Memory B cell (primary cell): Measurements from ENCODE around the gene NDE1.

ENCODE experiments used
- ATAC-seq: fragments of 150-1000 bp; cut with Tn5 transposase; 2 replicates; pipeline ENCODE4 v1.10.0; 2021; ENCODE audit warnings: low read depth, mild to moderate bottlenecking, moderate library complexity
- DNase-seq, 2 donors: peaks; one replicate each; pipeline ENCODE4 v3.0.0; 2022; ENCODE audit warnings: low spot score in 2 of 2
- H3K27ac Mint-ChIP-seq: one replicate; pipeline ENCODE4 v1.8.0; 2022; ENCODE audit warnings: mild to moderate bottlenecking, moderate library complexity, mixed read lengths
- H3K27me3 Mint-ChIP-seq: one replicate; pipeline ENCODE4 v1.8.0; 2022; ENCODE audit warnings: mixed read lengths
- H3K36me3 Mint-ChIP-seq: one replicate; pipeline ENCODE4 v1.8.0; 2022; ENCODE audit warnings: mild to moderate bottlenecking, mixed read lengths
- H3K4me1 Mint-ChIP-seq: one replicate; pipeline ENCODE4 v1.8.0; 2022; ENCODE audit warnings: mixed read lengths
- H3K4me3 Mint-ChIP-seq: one replicate; pipeline ENCODE4 v1.8.0; 2022; ENCODE audit warnings: mild to moderate bottlenecking, moderate library complexity, mixed read lengths
- H3K9me3 Mint-ChIP-seq: one replicate; pipeline ENCODE4 v1.8.0; 2022; ENCODE audit warnings: mixed read lengths

NDE1 gene

GRCh38 chr16:15772579-15773293, 122.7 kb downstream of the NDE1 start:
- H3K4me1 Mint-ChIP-seq: no peaks in the 10 kb centered on the region
- ATAC-seq: no peak
- peaks cover 2% of the 10 kb centered on the region for H3K27me3 Mint-ChIP-seq

GRCh38 chr16:15773968-15774367, 123.9 kb downstream of the NDE1 start:
- no peaks in the 10 kb centered on the region for H3K36me3 Mint-ChIP-seq
- ATAC-seq: no peak
- H3K4me3 Mint-ChIP-seq: no peak overlapping the region
- H3K9me3 Mint-ChIP-seq: no peaks in the 10 kb centered on the region
- peaks cover 2% of the 10 kb centered on the region for H3K27me3 Mint-ChIP-seq
- DNase-seq: no peak
- H3K4me1 Mint-ChIP-seq: no peaks in the 10 kb centered on the region
- H3K27ac Mint-ChIP-seq: no peak overlapping the region

More at GRCh38 chr16:15772579-15773293, 122.7 kb downstream of the NDE1 start:
- no peak for DNase-seq
- H3K36me3 Mint-ChIP-seq: no peaks in the 10 kb centered on the region
- H3K4me3 Mint-ChIP-seq: no peak overlapping the region
- H3K9me3 Mint-ChIP-seq: peaks cover 3% of the 10 kb centered on the region
- no peak overlapping the region for H3K27ac Mint-ChIP-seq

- no peak for DNase-seq
- Mint-ChIP-seq H3K4me3 (no peak overlapping the region), H3K4me1 (no peaks in the 10 kb centered on the region), H3K9me3 (no peaks in the 10 kb centered on the region), H3K27ac (no peak overlapping the region), H3K36me3 (no peaks in the 10 kb centered on the region), H3K27me3 (peaks cover 2% of the 10 kb centered on the region)
- ATAC-seq: no peak
These were observed 125.2 kb downstream of the NDE1 start for GRCh38 chr16:15775209-15775608.

GRCh38 chr16:15775663-15776304, 125.7 kb downstream of the NDE1 start:
- Mint-ChIP-seq H3K4me3 (no peak overlapping the region), H3K27me3 (peaks cover 2% of the 10 kb centered on the region), H3K9me3 (no peaks in the 10 kb centered on the region), H3K4me1 (no peaks in the 10 kb centered on the region), H3K36me3 (no peaks in the 10 kb centered on the region), H3K27ac (no peak overlapping the region)
- no peak for DNase-seq
- no peak for ATAC-seq
